Common myeloid progenitor, CD34-positive (primary cell): Measurements from ENCODE around the gene WDFY4.

ENCODE experiments used
- CTCF ChIA-PET: fragments of 350-600 bp; sonication (Branson Sonifier 250); formaldehyde crosslinking; loops from one replicate; lab custom pipeline; 2021; ENCODE audit warnings: antibody characterized with exemption; lab: Charles Lee
- POLR2A ChIA-PET: fragments of 350-600 bp; sonication (Branson Sonifier 250); formaldehyde crosslinking; loops from one replicate; lab custom pipeline; 2021; ENCODE audit warnings: antibody characterized with exemption; lab: Charles Lee
- DNase-seq, 3 donors: peaks; one replicate each; pipeline versions ENCODE4 v3.0.0 to v3.0.0-alpha.2; 2013
- H3K27ac ChIP-seq, 2 experiments: 1 replicate in 1 of 2; 2 replicates in 1 of 2; pipeline ENCODE4 v1.7.0; 2013; ENCODE audit warnings: inconsistent platforms in 2 of 2, low read length in 2 of 2, mild to moderate bottlenecking in 2 of 2, low read depth in 1 of 2, moderate library complexity in 1 of 2; ENCODE audit not compliant: severe bottlenecking in 2 of 2, insufficient read depth in 1 of 2, poor library complexity in 1 of 2
- H3K27me3 ChIP-seq, 5 experiments: replicated peaks in 2 of 5; 1 replicate in 3 of 5; 2 replicates in 2 of 5; pipeline versions ENCODE4 v1.6.1 to v1.7.0; 2013; ENCODE audit warnings: low read length in 4 of 5, mild to moderate bottlenecking in 2 of 5, moderate library complexity in 2 of 5, inconsistent platforms in 1 of 5; ENCODE audit not compliant: insufficient read depth in 5 of 5, control insufficient read depth in 4 of 5
- H3K36me3 ChIP-seq, 4 experiments: 1 replicate in 2 of 4; 2 replicates in 2 of 4; pipeline versions ENCODE4 v1.6.1 to v1.7.0; 2013; ENCODE audit warnings: low read length in 3 of 4, control low read depth in 1 of 4, mild to moderate bottlenecking in 1 of 4; ENCODE audit not compliant: control insufficient read depth in 4 of 4, insufficient read depth in 4 of 4
- H3K4me1 ChIP-seq, 4 experiments: 1 replicate in 3 of 4; 2 replicates in 1 of 4; pipeline versions ENCODE4 v1.6.1 to v1.7.1; 2013; ENCODE audit warnings: low read length in 3 of 4, mild to moderate bottlenecking in 3 of 4, control low read depth in 1 of 4, inconsistent platforms in 1 of 4, moderate library complexity in 1 of 4; ENCODE audit not compliant: control insufficient read depth in 4 of 4, insufficient read depth in 4 of 4; ENCODE audit errors: control extremely low read depth in 1 of 4
- H3K4me3 ChIP-seq, 7 experiments: 1 replicate in 4 of 7; 2 replicates in 3 of 7; pipeline versions ENCODE4 v1.5.1 to v1.7.0; 2013; ENCODE audit warnings: mild to moderate bottlenecking in 7 of 7, low read length in 6 of 7, moderate library complexity in 6 of 7, inconsistent platforms in 2 of 7, low read depth in 2 of 7, control low read depth in 1 of 7; ENCODE audit not compliant: insufficient read depth in 4 of 7, control insufficient read depth in 1 of 7; ENCODE audit errors: extremely low read depth in 1 of 7
- H3K9me3 ChIP-seq, 5 experiments: 1 replicate in 4 of 5; 2 replicates in 1 of 5; pipeline versions ENCODE4 v1.6.1 to v1.7.1; 2013; ENCODE audit warnings: low read length in 4 of 5, mild to moderate bottlenecking in 2 of 5, inconsistent platforms in 1 of 5, low read depth in 1 of 5, moderate library complexity in 1 of 5; ENCODE audit not compliant: control insufficient read depth in 4 of 5, insufficient read depth in 2 of 5; ENCODE audit errors: control extremely low read depth in 1 of 5
- WGBS: methylation state at CpG from one replicate; pipeline ENCODE4 v1.1.5; 2013; ENCODE audit not compliant: insufficient coverage; 5-methylcytosine and 5-hydroxymethylcytosine counted together

Gene WDFY4

GRCh38 chr10:48890888-48891850 lies 206.5 kb downstream of the WDFY4 start:
- peaks cover 12 to 72% (median 33%) of the 10 kb centered on the region in 4 experiments for H3K36me3 ChIP-seq

GRCh38 chr10:48894911-48895802 lies 210.5 kb downstream of the WDFY4 start:
- 100% methylated on average over 4 of the region's 6 CpGs for WGBS
- Histone ChIP-seq H3K9me3 (no peaks in the 10 kb centered on the region), H3K27ac (no peak overlapping the region), H3K36me3 (peaks cover 16 to 97% (median 54%) of the 10 kb centered on the region in 4 experiments), H3K27me3 (no peaks in the 10 kb centered on the region), H3K4me3 (no peak overlapping the region), H3K4me1 (peaks cover 0 to 6% (median 0%) of the 10 kb centered on the region in 4 experiments)
- ChIA-PET POLR2A (no interaction called here), CTCF (interaction anchor here (1.4 kb wide), 1 partner anchor 11 kb away, joined by 4 read pairs; no protein-coding TSS in a partner anchor)
- no peak for DNase-seq

More at GRCh38 chr10:48890888-48891850, 206.5 kb downstream of the WDFY4 start:
- H3K27me3 ChIP-seq = no peaks in the 10 kb centered on the region
- no peak overlapping the region for H3K4me3 ChIP-seq
- POLR2A ChIA-PET = no interaction called here
- CTCF ChIA-PET = no interaction called here
- no peak for DNase-seq
- no peaks in the 10 kb centered on the region for H3K9me3 ChIP-seq
- WGBS = 94% methylated on average over 11 of the region's 11 CpGs
- no peaks in the 10 kb centered on the region for H3K4me1 ChIP-seq
- H3K27ac ChIP-seq = no peak overlapping the region

- Histone ChIP-seq H3K27me3 (no peaks in the 10 kb centered on the region), H3K4me1 (peaks cover 0 to 9% (median 0%) of the 10 kb centered on the region in 4 experiments), H3K9me3 (no peaks in the 10 kb centered on the region), H3K27ac (no peak overlapping the region), H3K36me3 (peaks cover 18 to 95% (median 53%) of the 10 kb centered on the region in 4 experiments), H3K4me3 (no peak overlapping the region)
- 96% methylated on average over 3 of the region's 3 CpGs for WGBS
- POLR2A ChIA-PET = no interaction called here
- DNase-seq = no peak
- CTCF ChIA-PET = interaction anchor here (0.6 to 1.4 kb wide), 2 partner anchors 10 to 278 kb away, joined by 3 to 4 read pairs; no protein-coding TSS in a partner anchor
Measured at GRCh38 chr10:48895803-48896195, 211.1 kb downstream of the WDFY4 start.

- WGBS = 92% methylated on average over 7 of the region's 13 CpGs
- no peaks in the 10 kb centered on the region for H3K9me3 ChIP-seq
- POLR2A ChIA-PET = no interaction called here
Measured at GRCh38 chr10:48896756-48897440, 212.2 kb downstream of the WDFY4 start.

GRCh38 chr10:48897441-48897790 lies 212.7 kb downstream of the WDFY4 start:
- H3K27ac ChIP-seq = no peak overlapping the region
- H3K4me3 ChIP-seq = no peak overlapping the region
- ChIA-PET POLR2A (no interaction called here), CTCF (interaction anchor here (2.0 kb wide), 1 partner anchor 13 kb away, joined by 6 read pairs; no protein-coding TSS in a partner anchor)
- no peak for DNase-seq
- peaks cover 16 to 95% (median 52%) of the 10 kb centered on the region in 4 experiments for H3K36me3 ChIP-seq
- 100% methylated on average over 9 of the region's 10 CpGs for WGBS
- H3K27me3 ChIP-seq = no peaks in the 10 kb centered on the region
- no peaks in the 10 kb centered on the region for H3K9me3 ChIP-seq
- peaks cover 0 to 9% (median 0%) of the 10 kb centered on the region in 4 experiments for H3K4me1 ChIP-seq

More at GRCh38 chr10:48896756-48897440, 212.2 kb downstream of the WDFY4 start:
- H3K27ac ChIP-seq = no peak overlapping the region
- H3K4me3 ChIP-seq = no peak overlapping the region
- no peak for DNase-seq
- H3K4me1 ChIP-seq = peaks cover 0 to 9% (median 0%) of the 10 kb centered on the region in 4 experiments
- H3K27me3 ChIP-seq = no peaks in the 10 kb centered on the region
- CTCF ChIA-PET = interaction anchor here (2.0 kb wide), 1 partner anchor 12 kb away, joined by 6 read pairs; no protein-coding TSS in a partner anchor
- H3K36me3 ChIP-seq = peaks cover 16 to 95% (median 53%) of the 10 kb centered on the region in 4 experiments

GRCh38 chr10:48898426-48898825 lies 213.8 kb downstream of the WDFY4 start:
- Histone ChIP-seq H3K4me1 (peaks cover 0 to 9% (median 0%) of the 10 kb centered on the region in 4 experiments), H3K4me3 (no peak overlapping the region), H3K36me3 (peaks cover 9 to 88% (median 47%) of the 10 kb centered on the region in 4 experiments), H3K9me3 (no peaks in the 10 kb centered on the region), H3K27ac (no peak overlapping the region), H3K27me3 (no peaks in the 10 kb centered on the region)
- ChIA-PET POLR2A (no interaction called here), CTCF (interaction anchor here (1.8 to 2.0 kb wide), 2 partner anchors 14 to 27 kb away, joined by 5 to 6 read pairs; no protein-coding TSS in a partner anchor)
- WGBS = 100% methylated on average over 1 of the region's 1 CpG
- DNase-seq = no peak
